LHCN-M2 (cell line): Measurements from ENCODE around the gene HOXC11. TPM values are rescaled to one million over a fixed set of nuclear protein-coding genes. Genes with fewer than 3 reads are reported as not detected.
A peak's percentile ranks its signal among the peaks of the same experiment; 100 is the strongest.

ENCODE experiments used
- DNase-seq: peaks from one replicate; pipeline ENCODE4 v3.0.0-alpha.2; 2012; ENCODE audit warnings: low read depth
- total RNA-seq: library from RNA; depleted of rRNA; stranded (reverse); fragments of >200 nt; gene quantifications from 2 replicates; pipeline ENCODE4 v1.2.3, GENCODE V29; 2014

Gene HOXC11
- total RNA-seq, 1 experiment from 2014 or later, result 3.4 TPM

DNA sequence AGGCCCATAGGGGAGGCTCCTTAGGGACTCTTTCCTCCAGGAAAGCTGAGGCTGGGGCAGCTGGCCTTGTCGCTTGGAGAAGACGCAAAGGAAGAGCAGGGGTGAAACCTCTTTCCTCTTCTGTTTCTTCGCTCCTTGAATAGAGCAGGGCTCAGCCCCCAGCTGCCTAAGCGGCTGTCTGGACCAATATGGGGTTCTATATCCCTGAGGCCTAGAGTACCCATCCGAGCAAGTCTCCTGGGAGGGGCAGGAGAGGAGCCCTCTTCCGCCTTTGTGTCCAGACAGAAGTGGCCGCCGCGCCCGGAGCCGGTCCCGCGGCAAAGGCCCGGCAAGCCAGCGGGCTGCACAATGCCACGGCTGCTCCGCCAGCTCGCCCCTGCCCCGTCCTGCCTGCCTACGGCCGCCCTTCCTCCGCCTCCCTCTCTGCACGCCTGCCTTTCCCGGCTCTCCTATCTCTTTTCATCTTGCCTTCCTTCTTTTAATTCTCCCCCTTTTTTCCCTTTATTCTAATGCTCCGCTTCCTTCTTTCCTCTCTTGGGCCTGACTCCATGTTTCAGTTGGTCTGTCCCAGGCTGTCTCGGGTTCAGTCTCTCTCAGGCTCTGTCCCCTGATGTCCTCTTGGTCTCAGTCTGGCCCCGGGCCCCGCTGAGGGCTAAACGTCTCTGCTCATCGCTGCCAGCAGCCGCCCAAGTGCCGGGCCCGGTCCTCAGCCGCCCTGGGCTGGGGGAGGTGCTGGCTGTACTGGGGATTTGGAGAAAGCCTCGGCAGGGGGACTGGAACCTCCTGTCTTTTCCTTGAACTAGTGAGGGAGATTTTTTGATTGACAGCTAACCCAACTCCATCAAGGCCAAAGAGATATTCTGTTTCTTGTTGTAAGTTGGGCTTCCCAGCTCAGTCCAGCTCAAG lies 24.5 kb downstream of the HOXC11 start:
- no peak for DNase-seq

DNA sequence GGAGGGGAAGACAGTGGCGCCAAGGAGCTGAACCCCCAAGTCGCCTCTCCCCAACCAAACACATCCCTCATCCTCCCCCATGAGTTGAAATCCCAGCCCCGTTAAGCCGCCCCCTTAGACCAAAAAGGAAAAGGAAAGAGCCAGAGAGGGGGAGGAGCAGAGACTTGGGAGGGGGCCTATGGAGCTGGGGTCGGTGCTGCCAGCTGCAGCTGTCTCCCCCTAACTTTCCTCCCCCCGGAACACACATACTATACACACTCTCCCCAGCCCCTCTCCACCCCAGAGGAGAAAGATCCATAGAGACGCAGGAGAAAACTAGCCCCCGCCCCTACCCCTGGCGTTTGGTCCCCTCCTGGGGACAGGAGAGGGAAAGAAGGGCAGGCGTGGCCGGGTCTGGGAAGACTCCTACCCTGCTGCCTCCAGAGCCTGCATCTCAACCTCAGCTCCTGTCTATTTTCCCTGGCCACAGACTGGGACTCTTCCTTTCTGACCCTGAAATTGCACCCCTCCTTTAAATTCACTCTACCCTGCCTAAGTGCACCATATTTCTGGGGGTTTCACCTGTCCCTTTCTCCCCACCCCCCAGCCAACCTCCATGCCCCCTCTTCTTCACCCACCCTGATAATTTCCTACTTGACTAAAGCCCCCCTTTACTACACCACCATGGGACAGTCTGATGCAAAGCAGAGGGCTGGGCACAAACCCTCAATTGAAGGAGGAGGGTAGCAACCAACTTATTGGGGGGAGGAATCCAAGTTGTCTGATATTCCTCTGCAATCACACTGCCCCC lies 25.4 kb downstream of the HOXC11 start:
- DNase-seq, result no peak

GRCh38 chr12:53998900-53999236 lies 25.9 kb downstream of the HOXC11 start:
- no peak for DNase-seq

DNA sequence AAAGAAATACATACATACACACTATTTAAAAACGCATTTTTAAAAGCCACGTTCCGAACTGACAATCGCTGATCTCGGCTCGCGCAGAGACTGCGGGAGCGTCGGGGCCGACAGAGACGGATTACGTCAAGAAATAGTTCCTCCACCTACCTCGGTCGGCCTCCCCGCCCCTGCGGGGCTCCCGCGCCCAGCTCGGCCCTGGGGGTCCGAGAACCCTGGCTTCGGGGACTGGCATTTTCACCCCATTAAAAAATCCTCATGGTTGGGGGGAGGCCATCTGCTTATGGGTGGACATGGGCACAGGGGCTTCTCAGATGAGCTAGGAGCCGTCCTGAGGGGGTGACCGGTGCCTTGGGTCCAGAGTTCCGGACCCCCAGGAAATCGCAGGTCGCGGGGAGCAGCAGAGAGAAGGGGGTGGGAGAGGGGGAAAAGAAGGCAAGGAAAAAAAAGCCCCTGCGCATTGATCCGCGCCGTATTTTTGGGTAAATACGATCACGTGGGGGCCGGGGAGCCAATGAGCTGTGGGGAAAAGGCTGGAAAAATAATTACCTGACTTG lies 26.7 kb downstream of the HOXC11 start:
- peak; percentile 86 for DNase-seq

DNA sequence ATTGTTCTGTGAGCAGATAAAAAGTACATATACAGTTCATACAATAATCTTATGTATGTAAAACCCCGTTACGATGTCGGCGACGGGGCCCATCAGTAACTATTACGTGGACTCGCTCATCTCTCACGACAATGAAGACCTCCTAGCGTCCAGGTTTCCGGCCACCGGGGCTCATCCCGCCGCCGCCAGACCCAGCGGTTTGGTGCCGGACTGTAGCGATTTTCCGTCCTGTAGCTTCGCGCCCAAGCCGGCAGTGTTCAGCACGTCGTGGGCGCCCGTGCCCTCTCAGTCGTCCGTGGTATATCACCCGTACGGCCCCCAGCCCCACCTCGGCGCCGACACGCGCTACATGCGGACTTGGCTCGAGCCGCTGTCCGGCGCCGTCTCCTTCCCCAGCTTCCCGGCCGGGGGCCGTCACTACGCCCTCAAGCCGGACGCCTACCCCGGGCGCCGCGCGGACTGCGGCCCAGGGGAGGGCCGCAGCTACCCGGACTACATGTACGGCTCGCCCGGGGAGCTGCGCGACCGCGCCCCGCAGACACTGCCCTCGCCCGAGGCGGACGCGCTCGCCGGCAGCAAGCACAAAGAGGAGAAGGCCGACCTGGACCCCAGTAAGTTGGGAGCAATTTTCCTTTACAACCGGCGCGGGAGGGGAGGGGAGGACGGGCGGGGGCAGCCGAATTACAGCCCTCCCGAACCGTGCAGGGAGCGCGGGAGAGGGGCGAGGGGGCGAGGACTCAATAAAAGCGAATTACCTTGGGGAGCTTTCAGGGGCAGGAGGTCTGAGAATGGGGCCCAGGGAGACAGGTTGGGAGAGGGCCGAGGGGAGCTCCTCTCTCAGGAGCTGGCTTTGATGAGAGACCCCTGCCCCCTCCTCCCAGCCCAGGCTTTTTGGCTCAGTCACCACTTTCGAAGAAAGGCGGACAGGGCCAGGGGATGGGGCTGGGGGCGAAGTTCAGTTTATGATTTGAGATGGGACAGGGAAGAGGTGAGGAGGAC lies 27.5 kb downstream of the HOXC11 start, which contains the start of gene HOXC9:
HOXC9 (plus strand) TSS at position 46 of the 999 bp plus-strand sequence; CDS start at position 74, 28 bp downstream.
- peak; percentile 52 for DNase-seq

GRCh38 chr12:54001283-54002187 lies 28.6 kb downstream of the HOXC11 start:
- peak; percentile 11 for DNase-seq

- DNase-seq, result no peak
Measured at GRCh38 chr12:54002278-54002914, 29.5 kb downstream of the HOXC11 start.

DNA sequence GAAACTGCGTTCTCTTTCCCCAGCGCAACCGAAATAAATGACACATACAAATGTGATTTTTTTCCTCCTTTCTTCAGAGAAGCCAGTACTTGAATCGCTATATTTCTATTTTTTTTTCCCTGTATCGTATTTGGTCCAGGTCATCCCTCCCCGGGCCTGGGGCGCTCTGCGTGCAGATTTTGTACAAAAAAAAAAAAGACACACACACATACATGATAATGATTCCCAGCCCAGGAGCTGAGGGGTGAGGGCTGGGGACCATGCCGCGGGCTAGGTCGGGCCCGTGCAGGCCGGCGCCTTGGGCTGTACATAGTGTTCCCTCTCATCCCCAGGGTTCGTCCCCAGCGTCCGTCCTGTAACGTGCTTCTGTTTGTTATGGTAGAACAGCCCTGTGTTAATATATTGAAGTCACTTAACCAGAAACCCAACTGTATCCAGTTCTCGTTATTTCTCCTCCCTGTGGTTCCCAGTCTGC lies 30.0 kb downstream of the HOXC11 start:
- DNase-seq, result no peak

- DNase-seq, result no peak
Measured at GRCh38 chr12:54003625-54004024, 30.7 kb downstream of the HOXC11 start.

- peak; percentile 45 for DNase-seq
Measured at GRCh38 chr12:54004063-54004840, 31.3 kb downstream of the HOXC11 start.

GRCh38 chr12:54004841-54005530 lies 32.1 kb downstream of the HOXC11 start:
- peak; percentile 69 for DNase-seq

DNA sequence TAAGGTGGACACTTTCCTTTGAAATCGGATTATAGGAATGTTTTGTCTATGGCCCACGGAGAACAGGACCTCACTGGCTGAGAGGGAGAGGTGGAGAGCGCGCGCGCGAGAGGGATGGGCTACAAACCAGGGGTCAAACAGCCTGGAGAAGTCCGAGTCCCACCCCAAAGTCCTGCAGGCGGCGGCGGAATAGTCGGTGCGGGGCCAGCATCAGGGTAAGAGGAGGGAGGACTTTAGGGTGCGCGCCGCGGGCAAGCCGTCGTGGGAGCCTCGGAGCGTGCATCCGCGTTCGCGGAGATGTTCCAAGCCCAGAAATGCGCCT lies 32.6 kb downstream of the HOXC11 start:
- peak; percentile 49 for DNase-seq

DNA sequence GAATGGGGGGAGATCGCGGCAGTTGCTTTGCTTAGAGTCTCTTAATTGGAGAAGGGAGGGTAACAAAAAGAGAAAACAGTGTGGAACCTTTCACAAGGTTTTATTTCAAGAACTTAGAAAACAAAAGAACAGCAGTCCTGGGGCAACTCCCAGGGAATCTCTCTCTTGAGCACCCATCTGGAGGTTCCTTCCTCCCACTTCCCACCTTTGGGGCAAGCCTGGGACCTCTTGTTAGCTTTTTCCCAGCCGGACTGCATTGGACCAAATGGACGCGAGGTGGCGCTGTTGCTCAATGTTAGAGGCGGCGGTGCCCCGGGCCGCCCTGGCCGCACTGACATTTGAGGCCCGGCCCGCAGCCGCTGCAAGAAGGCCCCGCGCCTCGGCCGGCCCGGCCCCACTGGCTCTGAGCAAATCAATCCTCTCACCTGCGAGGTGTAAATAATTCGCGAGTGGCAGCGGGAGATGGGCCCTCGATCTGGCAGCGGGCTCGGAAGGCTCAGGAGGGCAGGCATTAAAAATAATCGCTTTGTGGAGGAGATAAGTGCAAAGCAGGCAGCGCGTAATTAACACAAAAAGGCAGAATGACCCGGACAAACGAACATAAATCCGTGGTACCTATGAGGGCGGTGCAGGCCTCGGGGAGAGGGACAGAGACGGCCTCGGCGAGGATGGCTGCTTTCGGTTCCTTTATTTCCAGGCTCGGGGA lies 33.1 kb downstream of the HOXC11 start:
- peak; percentile 87 for DNase-seq

DNA sequence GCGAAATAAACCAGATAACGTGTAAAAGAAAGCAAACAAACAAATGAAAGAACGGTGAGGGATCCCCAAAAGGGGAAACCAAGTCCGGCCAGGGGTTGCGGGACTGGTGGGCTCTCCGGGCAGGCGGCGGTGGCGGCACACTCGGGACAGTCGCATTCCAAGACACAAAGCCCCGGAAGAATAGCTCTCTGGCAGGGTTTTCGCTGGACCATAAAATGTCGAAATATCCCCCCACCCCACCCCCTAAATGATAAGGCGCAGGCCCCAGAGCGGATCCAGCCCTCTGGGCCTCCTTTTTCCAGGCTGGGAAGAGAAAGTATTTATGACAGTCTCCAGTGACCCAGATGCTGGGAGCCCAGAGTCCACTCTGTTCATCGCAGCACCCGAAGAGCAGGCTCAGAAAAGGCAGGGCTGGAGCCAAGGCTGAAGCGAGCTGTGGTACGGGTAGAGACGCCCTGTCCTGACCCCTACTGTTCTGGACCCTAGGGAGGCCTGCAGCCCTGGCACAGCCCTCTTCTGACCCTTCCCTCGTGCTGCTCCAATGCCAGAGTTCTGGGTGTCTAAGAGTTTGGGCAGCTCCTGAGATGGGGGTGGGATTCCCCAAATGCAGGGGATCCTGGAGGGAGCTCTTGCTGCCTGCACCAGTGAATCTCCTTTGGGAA lies 33.8 kb downstream of the HOXC11 start:
- peak; percentile 50 for DNase-seq

- no peak for DNase-seq
Measured at GRCh38 chr12:54007538-54008259, 34.8 kb downstream of the HOXC11 start.

GRCh38 chr12:54008260-54008552 lies 35.3 kb downstream of the HOXC11 start:
- DNase-seq, result no peak
